GM21723 (cell line): ENCODE data around the gene SLCO1B3.
"Not testable (repeated sequence)": the region's sequence is repeated elsewhere in the genome, so short reads cannot be mapped to it uniquely, and the experiment has no call there.

Source experiments
- ATAC-seq: cut with Tn5 transposase; IDR thresholded peaks from one replicate; pipeline ENCODE4 v1.9.1; 2021; ENCODE audit warnings: mild to moderate bottlenecking, moderate library complexity; ENCODE audit not compliant: unreplicated experiment

Gene SLCO1B3, protein sequence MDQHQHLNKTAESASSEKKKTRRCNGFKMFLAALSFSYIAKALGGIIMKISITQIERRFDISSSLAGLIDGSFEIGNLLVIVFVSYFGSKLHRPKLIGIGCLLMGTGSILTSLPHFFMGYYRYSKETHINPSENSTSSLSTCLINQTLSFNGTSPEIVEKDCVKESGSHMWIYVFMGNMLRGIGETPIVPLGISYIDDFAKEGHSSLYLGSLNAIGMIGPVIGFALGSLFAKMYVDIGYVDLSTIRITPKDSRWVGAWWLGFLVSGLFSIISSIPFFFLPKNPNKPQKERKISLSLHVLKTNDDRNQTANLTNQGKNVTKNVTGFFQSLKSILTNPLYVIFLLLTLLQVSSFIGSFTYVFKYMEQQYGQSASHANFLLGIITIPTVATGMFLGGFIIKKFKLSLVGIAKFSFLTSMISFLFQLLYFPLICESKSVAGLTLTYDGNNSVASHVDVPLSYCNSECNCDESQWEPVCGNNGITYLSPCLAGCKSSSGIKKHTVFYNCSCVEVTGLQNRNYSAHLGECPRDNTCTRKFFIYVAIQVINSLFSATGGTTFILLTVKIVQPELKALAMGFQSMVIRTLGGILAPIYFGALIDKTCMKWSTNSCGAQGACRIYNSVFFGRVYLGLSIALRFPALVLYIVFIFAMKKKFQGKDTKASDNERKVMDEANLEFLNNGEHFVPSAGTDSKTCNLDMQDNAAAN

DNA sequence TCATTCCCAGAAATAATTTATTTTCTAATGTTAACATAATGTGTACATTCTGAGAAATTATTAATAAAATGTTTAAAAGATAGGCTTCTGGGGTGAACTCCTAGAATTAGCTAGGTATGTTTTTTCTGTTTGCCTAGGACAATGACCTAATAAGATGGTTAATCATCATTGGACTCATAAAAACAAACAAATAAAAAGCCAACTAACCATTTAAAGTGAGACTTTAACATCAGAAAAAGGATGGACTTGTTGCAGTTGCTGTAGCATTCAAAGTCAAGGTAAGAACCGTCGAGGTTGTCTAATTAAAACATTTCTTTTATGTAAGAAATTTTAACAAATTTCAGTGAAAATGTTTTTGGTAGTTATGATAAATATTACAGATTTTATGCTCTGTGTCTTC lies at the start of gene SLCO1B3:
Gene SLCO1B3, plus strand, starts transcription at position 219 of the 400 bp plus-strand sequence. CDS start 5,034 bp downstream, outside the sequence.
- no peak for ATAC-seq

- ATAC-seq, result no peak
Observed at GRCh38 chr12:20777420-20777819, 33.1 kb upstream of the SLCO1B3 start.

GRCh38 chr12:20778969-20779368 lies 31.5 kb upstream of the SLCO1B3 start:
- no peak for ATAC-seq

GRCh38 chr12:20779971-20780370 lies 30.5 kb upstream of the SLCO1B3 start:
- not testable (repeated sequence) for ATAC-seq

DNA sequence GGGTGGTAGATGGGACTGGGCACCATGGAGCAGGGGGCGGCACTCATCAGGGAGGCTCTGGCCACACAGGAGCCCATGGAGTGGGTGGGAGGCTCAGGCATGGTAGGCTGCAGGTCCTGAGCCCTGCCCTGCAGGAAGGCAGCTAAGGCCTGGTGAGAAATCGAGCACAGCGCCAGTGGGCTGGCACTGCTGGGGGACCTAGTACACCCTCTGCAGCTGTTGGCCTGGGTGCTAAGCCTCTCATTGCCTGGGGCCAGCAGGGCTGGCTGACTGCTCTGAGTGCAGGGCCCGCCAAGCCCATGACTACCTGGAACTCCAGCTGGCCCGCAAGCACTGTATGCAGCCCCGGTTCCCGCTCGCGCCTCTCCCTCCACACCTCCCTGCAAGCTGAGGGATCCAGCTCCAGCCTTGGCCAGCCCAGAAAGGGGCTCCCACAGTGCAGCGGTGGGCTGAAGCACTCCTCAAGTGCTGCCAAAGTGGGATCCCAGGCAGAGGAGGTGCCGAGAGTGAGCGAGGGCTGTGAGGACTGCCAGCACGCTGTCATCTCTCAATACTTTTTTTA lies 26.6 kb upstream of the SLCO1B3 start:
- not testable (repeated sequence) for ATAC-seq

- ATAC-seq, result no peak
Observed at GRCh38 chr12:20792971-20793370, 17.5 kb upstream of the SLCO1B3 start.

DNA sequence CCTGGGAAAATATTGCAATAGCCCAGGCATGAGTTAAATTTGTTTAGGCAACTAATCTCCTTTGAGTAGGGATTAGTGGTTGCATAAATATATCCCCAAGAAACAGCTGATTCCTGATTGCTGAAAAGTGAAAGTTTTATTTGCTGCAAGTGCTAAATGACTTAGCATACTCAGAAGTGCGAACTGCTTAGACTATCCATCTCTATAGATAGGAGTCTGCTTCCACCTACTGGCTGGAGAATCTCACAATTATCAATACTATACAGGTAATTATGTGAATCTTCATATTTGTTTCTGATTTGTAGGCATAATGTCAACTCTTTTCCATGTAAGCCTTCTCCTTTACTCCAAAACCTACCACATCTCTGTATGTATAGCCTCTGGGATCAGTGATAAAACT lies 12.0 kb upstream of the SLCO1B3 start:
- ATAC-seq, result no peak

GRCh38 chr12:20800160-20800559 lies 10.3 kb upstream of the SLCO1B3 start:
- ATAC-seq, result no peak

GRCh38 chr12:20801035-20801434 lies 9.5 kb upstream of the SLCO1B3 start:
- no peak for ATAC-seq

- ATAC-seq, result no peak
Observed at GRCh38 chr12:20805921-20806320, 4.6 kb upstream of the SLCO1B3 start.

DNA sequence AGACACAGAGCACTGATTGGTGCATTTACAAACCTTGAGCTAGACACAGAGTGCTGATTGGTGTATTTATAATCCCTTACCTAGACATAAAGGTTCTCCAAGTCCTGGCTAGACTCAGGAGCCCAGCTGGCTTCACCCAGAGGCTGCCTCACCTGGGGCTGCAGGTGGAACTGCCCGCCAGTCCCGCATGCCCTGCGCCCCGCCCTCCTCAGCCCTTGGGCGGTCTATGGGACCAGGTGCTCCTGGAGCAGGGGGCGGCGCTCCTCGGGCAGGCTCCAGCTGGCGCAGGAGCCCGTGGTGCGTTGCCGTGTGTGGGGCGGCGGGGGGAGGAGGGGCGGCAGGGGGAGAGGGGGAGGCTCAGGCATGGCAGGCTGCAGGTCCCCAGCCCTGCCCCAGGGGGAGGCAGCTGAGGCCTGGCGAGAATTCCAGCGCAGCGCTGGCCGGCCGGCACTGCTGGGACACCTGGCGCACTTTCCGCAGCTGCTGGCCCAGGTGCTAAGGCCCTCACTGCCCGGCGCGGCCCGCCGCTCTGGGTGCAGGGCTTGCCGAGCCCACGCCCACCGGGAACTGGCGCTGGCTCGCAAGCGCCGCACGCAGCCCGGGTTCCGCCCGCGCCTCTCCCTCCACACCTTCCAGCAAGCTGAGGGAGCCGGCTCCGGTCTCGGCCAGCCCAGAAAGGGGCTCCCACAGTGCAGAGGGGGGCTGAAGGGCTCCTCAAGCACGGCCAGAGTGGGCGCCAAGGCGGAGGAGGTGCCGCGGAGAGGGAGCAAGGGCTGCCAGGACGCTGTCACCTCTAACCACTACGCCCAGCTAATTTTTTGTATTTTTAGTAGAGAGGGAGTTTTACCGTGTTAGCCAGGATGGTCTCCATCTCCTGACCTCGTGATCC lies 3.1 kb upstream of the SLCO1B3 start:
- no peak for ATAC-seq

- no peak for ATAC-seq
Observed at GRCh38 chr12:20808521-20808920, 2.0 kb upstream of the SLCO1B3 start.

DNA sequence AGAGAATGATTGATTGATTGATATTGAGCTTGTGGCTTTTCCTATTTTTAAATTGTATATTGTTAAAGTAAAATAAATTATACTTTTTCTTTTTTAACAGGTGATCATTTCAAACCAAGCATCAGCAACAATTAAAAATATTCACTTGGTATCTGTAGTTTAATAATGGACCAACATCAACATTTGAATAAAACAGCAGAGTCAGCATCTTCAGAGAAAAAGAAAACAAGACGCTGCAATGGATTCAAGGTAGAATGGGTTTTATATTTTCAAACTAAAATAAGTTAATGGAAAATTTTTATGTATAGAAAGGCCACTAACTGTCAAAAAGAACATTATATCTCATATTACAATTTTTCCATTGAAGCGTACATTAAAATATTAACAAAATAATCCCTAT lies 5.1 kb downstream of the SLCO1B3 start:
- ATAC-seq, result no peak

- no peak for ATAC-seq
Observed at GRCh38 chr12:20822415-20822814, 11.9 kb downstream of the SLCO1B3 start.

GRCh38 chr12:20822925-20823324 lies 12.4 kb downstream of the SLCO1B3 start:
- ATAC-seq, result no peak

DNA sequence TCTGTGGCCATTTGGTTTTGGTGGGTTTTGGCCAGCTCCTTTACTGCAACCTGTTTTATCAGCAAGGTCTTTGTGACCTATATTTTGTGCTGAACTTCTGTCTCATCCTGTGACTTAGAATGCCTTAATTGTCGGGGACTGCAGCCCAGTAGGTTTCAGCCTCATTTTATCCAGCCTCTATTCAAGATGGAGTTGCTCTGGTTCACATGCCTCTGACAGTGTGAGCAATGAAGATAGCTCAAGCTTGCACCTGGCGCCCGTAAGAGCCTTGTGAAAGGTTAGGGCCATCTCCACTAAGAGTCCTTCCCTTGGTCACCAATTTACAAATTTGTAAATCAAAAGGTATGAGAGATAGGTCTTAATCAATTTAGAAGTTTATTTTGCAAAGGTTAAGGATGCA lies 19.4 kb downstream of the SLCO1B3 start:
- no peak for ATAC-seq

DNA sequence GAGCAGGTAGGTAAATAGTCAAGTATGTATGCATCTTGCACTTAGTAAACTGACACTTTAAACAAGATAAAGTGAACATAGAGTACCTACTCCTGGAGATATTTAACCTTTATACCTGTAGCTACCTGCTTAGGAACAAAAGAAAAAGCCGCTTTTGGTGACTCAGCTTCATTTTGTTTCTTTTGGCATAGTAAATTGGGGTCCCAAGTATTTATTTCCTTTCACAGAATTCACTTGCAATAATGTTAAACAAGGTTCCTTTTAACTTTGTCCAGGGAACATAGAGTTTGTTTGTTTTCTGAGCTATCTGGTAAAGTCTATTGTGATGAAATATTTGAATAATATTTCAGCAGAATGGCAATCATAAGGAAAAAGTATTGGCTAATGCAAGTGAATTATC lies 20.0 kb downstream of the SLCO1B3 start:
- no peak for ATAC-seq

GRCh38 chr12:20832911-20833310 lies 22.4 kb downstream of the SLCO1B3 start:
- no peak for ATAC-seq

GRCh38 chr12:20852649-20853048 lies 42.1 kb downstream of the SLCO1B3 start:
- no peak for ATAC-seq

DNA sequence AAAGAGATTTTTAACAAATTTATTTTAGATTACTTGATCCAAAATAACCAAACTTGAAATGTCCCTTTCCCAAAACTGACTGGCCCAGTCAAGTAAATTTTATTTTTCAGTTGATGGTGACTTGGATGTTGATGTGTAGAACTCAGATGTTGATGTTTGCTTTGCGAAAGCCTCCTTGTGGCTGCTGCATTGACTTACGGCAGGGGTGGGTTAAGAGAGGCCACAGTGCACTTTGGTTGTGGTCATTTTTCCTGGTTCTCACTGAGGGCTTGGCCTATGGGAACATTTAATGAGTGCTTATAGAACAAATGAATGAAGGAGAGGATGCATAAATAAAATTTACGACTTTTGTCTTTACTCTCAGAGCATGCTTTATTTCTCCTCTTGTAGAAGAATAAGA lies 52.6 kb downstream of the SLCO1B3 start:
- ATAC-seq, result no peak

- no peak for ATAC-seq
Observed at GRCh38 chr12:20865873-20866272, 55.4 kb downstream of the SLCO1B3 start.
